Stimulated activated CD8-positive, alpha-beta memory T cell treated with anti-CD3 and anti-CD28 coated beads, Interleukin-2, amount 100 ng/mL, for 48 hours (primary cell): ENCODE results near the gene ARHGAP5.

ENCODE experiments used
- DNase-seq, 2 donors: peaks; one replicate each; pipeline ENCODE4 v3.0.0-alpha.2; 2020; ENCODE audit warnings: low read depth in 2 of 2

ARHGAP5 gene

GRCh38 chr14:32076278-32077080 is 625 bp upstream of the ARHGAP5 start:
- peak; percentile 73 to 75 for DNase-seq

GRCh38 chr14:32078023-32078857 is 1.1 kb downstream of the ARHGAP5 start:
- DNase-seq, result no peak

GRCh38 chr14:32078858-32079216 is 1.7 kb downstream of the ARHGAP5 start:
- no peak for DNase-seq

GRCh38 chr14:32079264-32079663 is 2.2 kb downstream of the ARHGAP5 start:
- no peak for DNase-seq

- DNase-seq, result no peak
These were observed 3.0 kb downstream of the ARHGAP5 start for GRCh38 chr14:32080001-32080510.

GRCh38 chr14:32081901-32082300 is 4.8 kb downstream of the ARHGAP5 start:
- no peak for DNase-seq

GRCh38 chr14:32083315-32083624 is 6.2 kb downstream of the ARHGAP5 start:
- DNase-seq, result no peak

- DNase-seq, result no peak
These were observed 6.7 kb downstream of the ARHGAP5 start for GRCh38 chr14:32083789-32084188.

- DNase-seq, result no peak
These were observed 8.2 kb downstream of the ARHGAP5 start for GRCh38 chr14:32085182-32085844.

- no peak for DNase-seq
These were observed 8.8 kb downstream of the ARHGAP5 start for GRCh38 chr14:32085845-32086383.

- no peak for DNase-seq
These were observed 10.2 kb downstream of the ARHGAP5 start for GRCh38 chr14:32087173-32087861.

- DNase-seq, result no peak
These were observed 10.8 kb downstream of the ARHGAP5 start for GRCh38 chr14:32087907-32088306.

GRCh38 chr14:32090686-32091085 is 13.6 kb downstream of the ARHGAP5 start:
- DNase-seq, result no peak

- DNase-seq, result no peak
These were observed 22.4 kb downstream of the ARHGAP5 start for GRCh38 chr14:32099473-32099872.

GRCh38 chr14:32100175-32100574 is 23.1 kb downstream of the ARHGAP5 start:
- no peak for DNase-seq

- DNase-seq, result no peak
These were observed 25.2 kb downstream of the ARHGAP5 start for GRCh38 chr14:32102152-32102787.

GRCh38 chr14:32102968-32103367 is 25.9 kb downstream of the ARHGAP5 start:
- no peak for DNase-seq

GRCh38 chr14:32104308-32104707 is 27.2 kb downstream of the ARHGAP5 start:
- no peak for DNase-seq

GRCh38 chr14:32104803-32105202 is 27.7 kb downstream of the ARHGAP5 start:
- no peak for DNase-seq

GRCh38 chr14:32109676-32110547 is 32.8 kb downstream of the ARHGAP5 start:
- no peak for DNase-seq
